Erythroblast (primary cell): ENCODE measurements around the gene ADPGK.

Experiments
- GATA1 ChIP-seq: IDR thresholded peaks from 2 replicates; pipeline ENCODE4 v1.6.1; 2011; ENCODE audit warnings: low read depth, mild to moderate bottlenecking, control low read depth, low read length, moderate library complexity
- POLR2A ChIP-seq: IDR thresholded peaks from 2 replicates; pipeline ENCODE4 v1.6.1; 2011; ENCODE audit warnings: mild to moderate bottlenecking, low read length

DNA sequence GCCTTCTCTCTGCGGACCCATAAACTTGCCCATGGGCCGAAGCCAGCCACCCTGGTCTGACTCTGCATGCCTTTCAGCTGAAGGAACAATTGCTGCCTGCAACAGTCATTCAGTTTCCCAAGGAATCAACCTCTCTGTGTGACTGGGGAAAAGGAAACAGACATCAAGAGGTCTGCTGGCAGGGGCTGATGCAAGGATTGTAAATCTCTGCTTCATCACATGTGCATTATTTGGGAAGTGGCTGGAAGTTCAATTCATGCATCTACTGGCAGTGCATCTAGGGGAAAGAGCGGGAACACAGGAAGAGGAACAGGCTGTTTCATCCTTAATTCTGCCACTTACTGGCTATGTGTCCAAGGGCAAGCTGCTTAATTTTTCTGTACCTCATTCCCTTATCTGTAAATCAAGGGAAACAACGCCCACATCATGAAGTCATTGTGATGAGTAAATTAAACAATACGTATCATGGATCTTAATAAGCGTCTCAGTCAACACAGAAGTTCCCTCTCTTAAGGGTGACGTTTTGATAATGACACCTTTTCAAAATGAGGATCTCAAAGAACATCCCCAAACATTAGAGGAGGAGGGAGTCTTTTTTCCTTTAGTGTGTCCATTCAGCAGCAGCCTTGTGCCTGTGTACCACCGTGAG lies 17.4 kb upstream of the ADPGK start:
- TF ChIP-seq POLR2A: no peak
- no peak for TF ChIP-seq GATA1
